GM12878 (cell line): ENCODE results near the gene MGST1.

Experiments used
- EP300 ChIP-seq, 2 experiments: fragments of 150-350 bp in 1 of 2; IDR thresholded peaks; 2 replicates each; pipeline ENCODE4 v1.6.1; 2011 to 2012; ENCODE audit warnings: low read depth in 2 of 2, low read length in 2 of 2, borderline replicate concordance in 1 of 2, improper control_type of control experiment in 1 of 2, inconsistent platforms in 1 of 2; ENCODE audit not compliant: control insufficient read depth in 1 of 2
- POLR2A ChIP-seq: IDR thresholded peaks from 2 replicates; pipeline ENCODE4 v1.6.1; 2011; ENCODE audit warnings: low read depth, mild to moderate bottlenecking, low read length

DNA sequence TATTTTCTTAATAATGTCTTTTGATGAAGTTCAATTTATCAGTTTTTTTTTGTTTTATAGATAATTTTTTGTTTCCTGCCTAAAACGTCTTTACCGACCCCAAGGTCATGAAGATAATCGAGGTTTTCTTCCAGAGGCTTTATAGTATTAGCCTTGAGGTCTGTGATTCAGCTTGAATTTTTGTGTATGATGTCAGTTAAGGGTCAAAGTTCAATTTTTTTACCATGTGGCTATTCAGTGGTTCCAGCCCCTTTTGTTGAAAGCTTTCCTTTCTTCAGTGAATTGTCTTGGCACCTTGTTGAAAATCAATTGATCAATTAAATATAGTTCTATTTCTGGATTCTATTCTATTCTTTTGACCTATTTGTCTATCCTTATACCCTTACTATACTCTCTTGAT, 3.2 kb upstream of the MGST1 start:
- TF ChIP-seq EP300 (IDR thresholded peaks at IDR 0.05; ENCODE audit: borderline replicate concordance in 1 of 2, control insufficient read depth in 1 of 2, low read depth in 2 of 2, low read length in 2 of 2) = no peak
- TF ChIP-seq POLR2A = no peak
